ENCODE data around the gene GLB1L.

GLB1L gene

GRCh38 chr2:219274361-219274921 lies 29.2 kb upstream of the GLB1L start:
- no peak for DNase-seq
- CTCF ChIA-PET: interaction anchor here (0.7 to 18.3 kb wide), 4 partner anchors 20 to 77 kb away, joined by 3 to 381 read pairs (median 43); partner anchors contain the start of genes TUBA4A and TUBA4B
- no peaks in the 10 kb centered on the region for H3K36me3 ChIP-seq (ENCODE audit: control insufficient read depth in 4 of 4, insufficient read depth in 4 of 4, low read length in 3 of 4)
- no peak overlapping the region for H3K4me3 ChIP-seq (ENCODE audit: control insufficient read depth in 1 of 7, extremely low read depth in 1 of 7, insufficient read depth in 4 of 7, low read depth in 2 of 7, low read length in 6 of 7)
- H3K27me3 ChIP-seq (replicated peaks in 2 of 5; ENCODE audit: control insufficient read depth in 4 of 5, insufficient read depth in 5 of 5, low read length in 4 of 5): peaks cover 0 to 11% (median 0%) of the 10 kb centered on the region in 5 experiments
- POLR2A ChIA-PET: interaction anchor here (1.2 kb wide), 1 partner anchor 21 kb away, joined by 3 read pairs; the partner anchor contains the start of genes TUBA4A and TUBA4B
- H3K4me1 ChIP-seq (ENCODE audit: control extremely low read depth in 1 of 4, control insufficient read depth in 4 of 4, insufficient read depth in 4 of 4, low read length in 3 of 4): peaks cover 8 to 19% (median 18%) of the 10 kb centered on the region in 4 experiments
- no peak overlapping the region for H3K27ac ChIP-seq (ENCODE audit: insufficient read depth in 1 of 2, low read depth in 1 of 2, low read length in 2 of 2, poor library complexity in 1 of 2, severe bottlenecking in 2 of 2)
- H3K9me3 ChIP-seq (ENCODE audit: control extremely low read depth in 1 of 5, control insufficient read depth in 4 of 5, insufficient read depth in 2 of 5, low read depth in 1 of 5, low read length in 4 of 5): no peaks in the 10 kb centered on the region
- WGBS (ENCODE audit: insufficient coverage): 88% methylated on average over 5 of the region's 6 CpGs

- DNase-seq: no peak
- ChIA-PET CTCF (interaction anchor here (0.7 to 18.3 kb wide), 5 partner anchors 13 to 78 kb away, joined by 3 to 381 read pairs (median 6); partner anchors contain the start of genes TUBA4A and TUBA4B), POLR2A (interaction anchor here (1.2 kb wide), 1 partner anchor 21 kb away, joined by 3 read pairs; the partner anchor contains the start of genes TUBA4A and TUBA4B)
- Histone ChIP-seq H3K27me3 (replicated peaks in 2 of 5; ENCODE audit: control insufficient read depth in 4 of 5, insufficient read depth in 5 of 5, low read length in 4 of 5) (peaks cover 0 to 11% (median 0%) of the 10 kb centered on the region in 5 experiments), H3K4me1 (ENCODE audit: control extremely low read depth in 1 of 4, control insufficient read depth in 4 of 4, insufficient read depth in 4 of 4, low read length in 3 of 4) (peaks cover 8 to 17% (median 16%) of the 10 kb centered on the region in 4 experiments), H3K4me3 (ENCODE audit: control insufficient read depth in 1 of 7, extremely low read depth in 1 of 7, insufficient read depth in 4 of 7, low read depth in 2 of 7, low read length in 6 of 7) (no peak overlapping the region), H3K27ac (ENCODE audit: insufficient read depth in 1 of 2, low read depth in 1 of 2, low read length in 2 of 2, poor library complexity in 1 of 2, severe bottlenecking in 2 of 2) (no peak overlapping the region), H3K9me3 (ENCODE audit: control extremely low read depth in 1 of 5, control insufficient read depth in 4 of 5, insufficient read depth in 2 of 5, low read depth in 1 of 5, low read length in 4 of 5) (no peaks in the 10 kb centered on the region), H3K36me3 (ENCODE audit: control insufficient read depth in 4 of 4, insufficient read depth in 4 of 4, low read length in 3 of 4) (no peaks in the 10 kb centered on the region)
- 94% methylated on average over 2 of the region's 3 CpGs for WGBS (ENCODE audit: insufficient coverage)
These were observed 28.7 kb upstream of the GLB1L start for GRCh38 chr2:219273937-219274336.

GRCh38 chr2:219272995-219273394 lies 27.8 kb upstream of the GLB1L start:
- no peaks in the 10 kb centered on the region for H3K36me3 ChIP-seq (ENCODE audit: control insufficient read depth in 4 of 4, insufficient read depth in 4 of 4, low read length in 3 of 4)
- peaks cover 0 to 11% (median 0%) of the 10 kb centered on the region in 5 experiments for H3K27me3 ChIP-seq (replicated peaks in 2 of 5; ENCODE audit: control insufficient read depth in 4 of 5, insufficient read depth in 5 of 5, low read length in 4 of 5)
- H3K4me1 ChIP-seq (ENCODE audit: control extremely low read depth in 1 of 4, control insufficient read depth in 4 of 4, insufficient read depth in 4 of 4, low read length in 3 of 4): peaks cover under 1 to 8% (median 7%) of the 10 kb centered on the region in 4 experiments
- H3K4me3 ChIP-seq (ENCODE audit: control insufficient read depth in 1 of 7, extremely low read depth in 1 of 7, insufficient read depth in 4 of 7, low read depth in 2 of 7, low read length in 6 of 7): no peak overlapping the region
- no peaks in the 10 kb centered on the region for H3K9me3 ChIP-seq (ENCODE audit: control extremely low read depth in 1 of 5, control insufficient read depth in 4 of 5, insufficient read depth in 2 of 5, low read depth in 1 of 5, low read length in 4 of 5)
- H3K27ac ChIP-seq (ENCODE audit: insufficient read depth in 1 of 2, low read depth in 1 of 2, low read length in 2 of 2, poor library complexity in 1 of 2, severe bottlenecking in 2 of 2): no peak overlapping the region
- DNase-seq: no peak
- ChIA-PET CTCF (interaction anchor here (0.9 to 18.3 kb wide), 3 partner anchors 11 to 22 kb away, joined by 3 to 381 read pairs (median 6); no protein-coding TSS in a partner anchor), POLR2A (no interaction called here)
- no CpG with 5 or more reads among the region's 2 CpGs for WGBS (ENCODE audit: insufficient coverage)

- H3K4me3 ChIP-seq (ENCODE audit: control insufficient read depth in 1 of 7, extremely low read depth in 1 of 7, insufficient read depth in 4 of 7, low read depth in 2 of 7, low read length in 6 of 7): no peak overlapping the region
- CTCF ChIA-PET: interaction anchor here (0.9 to 18.3 kb wide), 3 partner anchors 12 to 23 kb away, joined by 3 to 381 read pairs (median 6); no protein-coding TSS in a partner anchor
- no peak overlapping the region for H3K27ac ChIP-seq (ENCODE audit: insufficient read depth in 1 of 2, low read depth in 1 of 2, low read length in 2 of 2, poor library complexity in 1 of 2, severe bottlenecking in 2 of 2)
- peaks cover 0 to 11% (median 0%) of the 10 kb centered on the region in 5 experiments for H3K27me3 ChIP-seq (replicated peaks in 2 of 5; ENCODE audit: control insufficient read depth in 4 of 5, insufficient read depth in 5 of 5, low read length in 4 of 5)
- no peak for DNase-seq
- H3K4me1 ChIP-seq (ENCODE audit: control extremely low read depth in 1 of 4, control insufficient read depth in 4 of 4, insufficient read depth in 4 of 4, low read length in 3 of 4): peaks cover 0 to 1% (median under 1%) of the 10 kb centered on the region in 4 experiments
- no peaks in the 10 kb centered on the region for H3K36me3 ChIP-seq (ENCODE audit: control insufficient read depth in 4 of 4, insufficient read depth in 4 of 4, low read length in 3 of 4)
- 100% methylated on average over 3 of the region's 4 CpGs for WGBS (ENCODE audit: insufficient coverage)
- POLR2A ChIA-PET: no interaction called here
- H3K9me3 ChIP-seq (ENCODE audit: control extremely low read depth in 1 of 5, control insufficient read depth in 4 of 5, insufficient read depth in 2 of 5, low read depth in 1 of 5, low read length in 4 of 5): no peaks in the 10 kb centered on the region
These were observed 27.1 kb upstream of the GLB1L start for GRCh38 chr2:219272356-219272755.

GRCh38 chr2:219271021-219271420 lies 25.8 kb upstream of the GLB1L start:
- no peak for DNase-seq
- ChIA-PET POLR2A (no interaction called here), CTCF (interaction anchor here (1.0 to 18.3 kb wide), 3 partner anchors 9 to 24 kb away, joined by 3 to 381 read pairs (median 4); no protein-coding TSS in a partner anchor)
- WGBS (ENCODE audit: insufficient coverage): 100% methylated on average over 2 of the region's 2 CpGs
- Histone ChIP-seq H3K27me3 (replicated peaks in 2 of 5; ENCODE audit: control insufficient read depth in 4 of 5, insufficient read depth in 5 of 5, low read length in 4 of 5) (peaks cover 0 to 11% (median 0%) of the 10 kb centered on the region in 5 experiments), H3K36me3 (ENCODE audit: control insufficient read depth in 4 of 4, insufficient read depth in 4 of 4, low read length in 3 of 4) (no peaks in the 10 kb centered on the region), H3K27ac (ENCODE audit: insufficient read depth in 1 of 2, low read depth in 1 of 2, low read length in 2 of 2, poor library complexity in 1 of 2, severe bottlenecking in 2 of 2) (no peak overlapping the region), H3K9me3 (ENCODE audit: control extremely low read depth in 1 of 5, control insufficient read depth in 4 of 5, insufficient read depth in 2 of 5, low read depth in 1 of 5, low read length in 4 of 5) (no peaks in the 10 kb centered on the region), H3K4me3 (ENCODE audit: control insufficient read depth in 1 of 7, extremely low read depth in 1 of 7, insufficient read depth in 4 of 7, low read depth in 2 of 7, low read length in 6 of 7) (no peak overlapping the region), H3K4me1 (ENCODE audit: control extremely low read depth in 1 of 4, control insufficient read depth in 4 of 4, insufficient read depth in 4 of 4, low read length in 3 of 4) (no peaks in the 10 kb centered on the region)

GRCh38 chr2:219270055-219270372 lies 24.8 kb upstream of the GLB1L start:
- WGBS (ENCODE audit: insufficient coverage): 93% methylated on average over 4 of the region's 5 CpGs
- POLR2A ChIA-PET: no interaction called here
- no peak for DNase-seq
- Histone ChIP-seq H3K27me3 (replicated peaks in 2 of 5; ENCODE audit: control insufficient read depth in 4 of 5, insufficient read depth in 5 of 5, low read length in 4 of 5) (peaks cover 0 to 11% (median 0%) of the 10 kb centered on the region in 5 experiments), H3K36me3 (ENCODE audit: control insufficient read depth in 4 of 4, insufficient read depth in 4 of 4, low read length in 3 of 4) (no peaks in the 10 kb centered on the region), H3K27ac (ENCODE audit: insufficient read depth in 1 of 2, low read depth in 1 of 2, low read length in 2 of 2, poor library complexity in 1 of 2, severe bottlenecking in 2 of 2) (no peak overlapping the region), H3K9me3 (ENCODE audit: control extremely low read depth in 1 of 5, control insufficient read depth in 4 of 5, insufficient read depth in 2 of 5, low read depth in 1 of 5, low read length in 4 of 5) (no peaks in the 10 kb centered on the region), H3K4me3 (ENCODE audit: control insufficient read depth in 1 of 7, extremely low read depth in 1 of 7, insufficient read depth in 4 of 7, low read depth in 2 of 7, low read length in 6 of 7) (no peak overlapping the region), H3K4me1 (ENCODE audit: control extremely low read depth in 1 of 4, control insufficient read depth in 4 of 4, insufficient read depth in 4 of 4, low read length in 3 of 4) (no peaks in the 10 kb centered on the region)
- CTCF ChIA-PET: interaction anchor here (1.9 to 18.3 kb wide), 2 partner anchors 8 to 25 kb away, joined by 7 to 381 read pairs; partner anchors contain the start of gene DNAJB2

GRCh38 chr2:219269362-219270054 lies 24.3 kb upstream of the GLB1L start:
- WGBS (ENCODE audit: insufficient coverage): 94% methylated on average over 7 of the region's 8 CpGs
- no peak for DNase-seq
- peaks cover 0 to 11% (median 0%) of the 10 kb centered on the region in 5 experiments for H3K27me3 ChIP-seq (replicated peaks in 2 of 5; ENCODE audit: control insufficient read depth in 4 of 5, insufficient read depth in 5 of 5, low read length in 4 of 5)
- CTCF ChIA-PET: interaction anchor here (1.9 to 18.3 kb wide), 3 partner anchors 9 to 26 kb away, joined by 7 to 381 read pairs (median 11); partner anchors contain the start of genes DNAJB2 and TUBA4A
- H3K27ac ChIP-seq (ENCODE audit: insufficient read depth in 1 of 2, low read depth in 1 of 2, low read length in 2 of 2, poor library complexity in 1 of 2, severe bottlenecking in 2 of 2): no peak overlapping the region
- H3K4me3 ChIP-seq (ENCODE audit: control insufficient read depth in 1 of 7, extremely low read depth in 1 of 7, insufficient read depth in 4 of 7, low read depth in 2 of 7, low read length in 6 of 7): no peak overlapping the region
- no peaks in the 10 kb centered on the region for H3K36me3 ChIP-seq (ENCODE audit: control insufficient read depth in 4 of 4, insufficient read depth in 4 of 4, low read length in 3 of 4)
- POLR2A ChIA-PET: no interaction called here
- no peaks in the 10 kb centered on the region for H3K4me1 ChIP-seq (ENCODE audit: control extremely low read depth in 1 of 4, control insufficient read depth in 4 of 4, insufficient read depth in 4 of 4, low read length in 3 of 4)
- no peaks in the 10 kb centered on the region for H3K9me3 ChIP-seq (ENCODE audit: control extremely low read depth in 1 of 5, control insufficient read depth in 4 of 5, insufficient read depth in 2 of 5, low read depth in 1 of 5, low read length in 4 of 5)
